ENCODE results near the gene SYTL3.

The SYTL3 gene

DNA sequence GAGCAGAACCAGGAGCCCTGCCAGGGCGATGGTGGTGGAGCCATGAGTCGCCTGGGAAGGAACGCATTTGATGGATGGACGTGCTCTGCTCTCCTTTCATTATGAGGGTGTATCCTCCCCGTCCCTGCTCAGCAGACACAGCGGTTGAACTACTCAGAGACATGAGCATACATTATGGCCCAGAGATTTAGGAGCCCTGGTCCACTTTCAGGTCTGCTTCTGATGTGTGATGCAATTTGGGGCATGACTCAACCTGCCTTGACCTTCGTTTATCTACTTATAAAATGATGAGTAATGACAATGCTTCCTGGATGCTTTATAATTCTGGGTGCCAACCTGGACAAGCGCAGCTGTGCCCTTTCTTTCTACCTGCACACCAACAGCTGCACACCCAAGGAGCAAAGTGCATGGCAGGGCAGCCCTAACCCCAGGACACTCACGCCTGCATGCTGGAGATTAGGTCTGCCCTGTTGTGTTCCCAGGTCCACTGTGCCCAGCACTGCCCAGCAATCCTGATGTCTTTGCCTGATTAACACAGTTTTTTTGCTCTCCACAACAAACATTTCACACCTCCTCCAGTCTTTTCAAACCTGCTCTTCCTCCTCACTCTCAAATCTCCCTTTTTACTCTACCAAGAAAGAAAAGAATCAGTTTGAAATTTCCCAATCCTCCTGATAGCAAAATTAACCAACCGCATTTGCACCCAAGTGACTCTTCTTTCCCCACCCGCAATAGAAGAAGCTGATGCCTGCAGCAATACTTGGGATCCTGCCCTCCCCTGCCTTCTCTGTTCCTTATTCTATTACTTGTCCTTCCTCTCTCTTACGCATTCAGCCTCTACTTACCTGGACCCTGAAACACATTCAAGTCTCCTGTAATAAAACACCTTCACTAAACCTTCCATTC, 88.1 kb downstream of the SYTL3 start:
- no peaks in the 10 kb centered on the region for H3K4me1 ChIP-seq (ENCODE audit: control insufficient read depth, insufficient read depth, low read length)
- H3K9ac ChIP-seq (ENCODE audit: low read depth, low read length) = no peak overlapping the region
- no peaks in the 10 kb centered on the region for H3K9me3 ChIP-seq (ENCODE audit: control insufficient read depth, insufficient read depth, low read length)
- no peak overlapping the region for H3K27ac ChIP-seq (ENCODE audit: low read depth, low read length)
- H3K36me3 ChIP-seq (ENCODE audit: control insufficient read depth, insufficient read depth, low read length) = no peaks in the 10 kb centered on the region
- H3K4me3 ChIP-seq (ENCODE audit: low read depth, low read length) = no peak overlapping the region
- H3K27me3 ChIP-seq (ENCODE audit: control insufficient read depth, insufficient read depth, low read length) = no peaks in the 10 kb centered on the region

DNA sequence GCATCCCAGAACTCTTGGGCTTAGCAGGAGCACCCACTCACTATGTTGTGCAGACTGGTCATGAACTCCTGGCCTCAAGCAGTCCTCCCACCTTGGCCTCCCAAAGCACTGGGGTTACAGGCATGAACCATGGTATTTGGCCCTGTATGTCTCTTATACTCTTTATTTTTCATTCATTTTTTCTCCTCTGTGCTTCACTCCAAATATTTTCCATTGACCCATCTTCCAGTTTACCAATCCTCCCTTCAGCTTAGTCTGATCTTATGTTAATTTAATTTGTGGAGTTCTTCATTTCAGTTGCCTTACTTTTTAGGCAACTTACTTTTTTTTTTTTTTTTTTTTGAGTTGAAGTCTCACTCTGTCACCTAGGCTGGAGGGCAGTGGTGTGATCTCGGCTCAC, 89.8 kb downstream of the SYTL3 start:
- Histone ChIP-seq H3K9me3 (ENCODE audit: control insufficient read depth, insufficient read depth, low read length) (no peaks in the 10 kb centered on the region), H3K9ac (ENCODE audit: low read depth, low read length) (no peak overlapping the region), H3K27ac (ENCODE audit: low read depth, low read length) (no peak overlapping the region), H3K4me3 (ENCODE audit: low read depth, low read length) (no peak overlapping the region), H3K4me1 (ENCODE audit: control insufficient read depth, insufficient read depth, low read length) (no peaks in the 10 kb centered on the region), H3K36me3 (ENCODE audit: control insufficient read depth, insufficient read depth, low read length) (no peaks in the 10 kb centered on the region), H3K27me3 (ENCODE audit: control insufficient read depth, insufficient read depth, low read length) (no peaks in the 10 kb centered on the region)

DNA sequence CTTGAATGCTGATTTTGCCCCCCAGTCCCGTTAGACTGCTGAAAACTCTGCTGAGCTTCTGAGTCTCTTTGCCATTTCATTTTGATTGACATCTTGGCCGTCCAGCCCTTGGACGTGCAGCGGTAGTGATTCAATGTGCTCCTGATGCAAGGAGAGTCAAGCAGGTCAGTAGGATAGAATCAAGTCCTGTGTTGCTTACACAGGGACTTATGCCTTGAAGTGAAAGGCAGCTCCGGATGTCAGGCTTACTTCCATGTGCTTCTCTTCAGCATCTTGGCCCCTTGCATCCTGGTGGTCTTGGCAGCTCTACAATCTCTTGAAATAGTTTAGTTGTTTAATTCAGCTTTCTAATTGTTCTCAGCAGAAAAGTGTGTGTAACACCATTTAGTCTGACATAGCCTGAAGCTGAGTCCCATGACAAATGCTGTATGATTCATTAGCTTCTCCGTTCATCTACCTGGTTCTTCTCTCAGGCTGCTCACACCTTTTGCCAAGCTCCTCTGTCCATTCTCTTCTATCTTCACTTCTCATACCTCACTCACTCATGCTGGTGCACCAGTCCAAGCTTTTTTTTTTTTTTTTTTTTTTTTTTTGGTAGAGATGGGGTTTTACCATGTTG, 93.3 kb downstream of the SYTL3 start:
- H3K36me3 ChIP-seq (ENCODE audit: control insufficient read depth, insufficient read depth, low read length) = no peaks in the 10 kb centered on the region
- no peaks in the 10 kb centered on the region for H3K27me3 ChIP-seq (ENCODE audit: control insufficient read depth, insufficient read depth, low read length)
- no peak overlapping the region for H3K4me3 ChIP-seq (ENCODE audit: low read depth, low read length)
- H3K4me1 ChIP-seq (ENCODE audit: control insufficient read depth, insufficient read depth, low read length) = no peaks in the 10 kb centered on the region
- H3K27ac ChIP-seq (ENCODE audit: low read depth, low read length) = no peak overlapping the region
- no peaks in the 10 kb centered on the region for H3K9me3 ChIP-seq (ENCODE audit: control insufficient read depth, insufficient read depth, low read length)
- no peak overlapping the region for H3K9ac ChIP-seq (ENCODE audit: low read depth, low read length)

DNA sequence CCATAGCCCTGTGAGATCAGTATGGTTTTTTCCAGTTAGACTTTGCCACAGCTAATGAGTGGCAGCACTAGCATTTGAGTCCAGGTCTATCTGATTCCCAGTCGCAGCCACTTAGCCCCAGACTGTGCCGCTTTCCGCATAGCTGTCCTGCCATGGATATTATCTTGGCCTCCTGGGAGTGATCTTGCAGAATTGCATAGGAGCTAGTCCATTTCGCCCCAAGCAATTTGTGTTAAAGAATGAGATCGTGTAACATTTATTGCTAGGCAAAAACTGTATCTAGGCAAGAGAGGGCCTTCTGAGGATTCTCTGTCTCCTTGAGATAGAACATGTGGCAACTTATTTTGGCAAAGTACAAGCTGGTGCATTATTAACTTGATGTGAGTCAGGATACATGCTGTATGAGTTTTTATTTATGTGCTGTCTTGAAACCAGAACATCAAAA, 95.2 kb downstream of the SYTL3 start:
- no peak overlapping the region for H3K4me3 ChIP-seq (ENCODE audit: low read depth, low read length)
- H3K9me3 ChIP-seq (ENCODE audit: control insufficient read depth, insufficient read depth, low read length) = no peaks in the 10 kb centered on the region
- no peaks in the 10 kb centered on the region for H3K27me3 ChIP-seq (ENCODE audit: control insufficient read depth, insufficient read depth, low read length)
- no peaks in the 10 kb centered on the region for H3K4me1 ChIP-seq (ENCODE audit: control insufficient read depth, insufficient read depth, low read length)
- H3K27ac ChIP-seq (ENCODE audit: low read depth, low read length) = no peak overlapping the region
- no peaks in the 10 kb centered on the region for H3K36me3 ChIP-seq (ENCODE audit: control insufficient read depth, insufficient read depth, low read length)
- no peak overlapping the region for H3K9ac ChIP-seq (ENCODE audit: low read depth, low read length)

DNA sequence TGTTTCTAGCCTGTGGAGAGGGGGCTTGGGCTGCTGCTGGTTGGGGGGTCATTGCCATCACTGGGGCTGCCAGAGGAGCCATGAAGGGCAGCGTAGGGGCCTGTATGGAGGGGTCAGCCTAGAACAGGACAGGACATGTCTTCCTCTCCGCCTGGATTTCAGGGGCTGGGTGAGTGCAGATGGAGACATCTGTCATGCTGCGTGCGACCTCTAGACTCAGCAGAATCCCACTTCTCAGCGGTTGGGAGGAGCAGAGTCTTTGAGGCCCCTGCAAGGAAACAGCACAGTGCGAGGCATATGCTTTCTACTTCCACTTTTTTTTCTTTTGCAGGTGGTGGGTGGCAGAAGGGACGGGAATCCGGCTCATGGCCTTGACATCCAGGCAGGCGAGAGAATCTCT, 101.4 kb downstream of the SYTL3 start:
- H3K9ac ChIP-seq (ENCODE audit: low read depth, low read length) = no peak overlapping the region
- no peaks in the 10 kb centered on the region for H3K27me3 ChIP-seq (ENCODE audit: control insufficient read depth, insufficient read depth, low read length)
- no peak overlapping the region for H3K27ac ChIP-seq (ENCODE audit: low read depth, low read length)
- no peaks in the 10 kb centered on the region for H3K36me3 ChIP-seq (ENCODE audit: control insufficient read depth, insufficient read depth, low read length)
- H3K4me3 ChIP-seq (ENCODE audit: low read depth, low read length) = no peak overlapping the region
- no peaks in the 10 kb centered on the region for H3K9me3 ChIP-seq (ENCODE audit: control insufficient read depth, insufficient read depth, low read length)
- peaks cover 5% of the 10 kb centered on the region for H3K4me1 ChIP-seq (ENCODE audit: control insufficient read depth, insufficient read depth, low read length)

DNA sequence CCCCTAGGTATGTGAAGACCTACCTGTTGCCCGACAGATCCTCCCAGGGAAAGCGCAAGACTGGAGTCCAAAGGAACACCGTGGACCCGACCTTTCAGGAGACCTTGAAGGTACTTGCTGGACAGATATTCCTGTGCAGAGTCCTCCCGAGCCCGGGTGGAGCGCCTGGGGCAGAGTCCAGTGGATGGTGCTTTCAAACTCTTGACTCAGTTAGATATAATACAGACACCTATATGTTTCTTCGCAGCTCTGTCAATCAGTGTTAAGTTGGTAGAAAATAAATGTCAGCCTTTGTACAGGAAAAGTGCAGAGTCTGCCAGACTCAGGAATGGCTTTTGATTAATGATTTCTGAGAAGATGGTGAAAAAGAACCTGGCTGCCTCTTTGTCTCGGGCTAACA, 102.1 kb downstream of the SYTL3 start:
- Histone ChIP-seq H3K9ac (ENCODE audit: low read depth, low read length) (no peak overlapping the region), H3K4me3 (ENCODE audit: low read depth, low read length) (no peak overlapping the region), H3K27me3 (ENCODE audit: control insufficient read depth, insufficient read depth, low read length) (no peaks in the 10 kb centered on the region), H3K9me3 (ENCODE audit: control insufficient read depth, insufficient read depth, low read length) (no peaks in the 10 kb centered on the region), H3K27ac (ENCODE audit: low read depth, low read length) (no peak overlapping the region), H3K36me3 (ENCODE audit: control insufficient read depth, insufficient read depth, low read length) (no peaks in the 10 kb centered on the region), H3K4me1 (ENCODE audit: control insufficient read depth, insufficient read depth, low read length) (peaks cover 5% of the 10 kb centered on the region)

DNA sequence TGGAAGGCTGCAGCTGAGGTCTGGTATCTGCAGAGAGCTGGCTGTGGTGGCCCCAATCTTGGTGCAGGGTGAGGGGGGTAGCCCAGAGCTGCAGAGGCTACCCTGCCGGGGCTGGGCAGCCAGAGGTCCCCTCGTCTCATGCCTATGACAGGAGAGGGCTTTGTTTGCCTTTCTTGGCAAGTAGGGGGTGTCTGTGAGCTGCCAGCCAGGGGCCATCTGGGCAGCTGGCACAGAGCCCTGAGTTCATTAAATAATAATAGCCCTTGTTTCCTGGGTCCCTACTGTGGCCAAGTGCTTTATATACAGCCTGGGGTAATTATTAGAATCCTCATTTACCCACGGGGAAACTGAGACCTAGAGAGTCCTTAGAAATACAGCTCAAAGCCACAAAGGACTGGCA, 102.8 kb downstream of the SYTL3 start:
- no peak overlapping the region for H3K4me3 ChIP-seq (ENCODE audit: low read depth, low read length)
- no peak overlapping the region for H3K27ac ChIP-seq (ENCODE audit: low read depth, low read length)
- no peaks in the 10 kb centered on the region for H3K9me3 ChIP-seq (ENCODE audit: control insufficient read depth, insufficient read depth, low read length)
- H3K27me3 ChIP-seq (ENCODE audit: control insufficient read depth, insufficient read depth, low read length) = no peaks in the 10 kb centered on the region
- no peaks in the 10 kb centered on the region for H3K36me3 ChIP-seq (ENCODE audit: control insufficient read depth, insufficient read depth, low read length)
- H3K9ac ChIP-seq (ENCODE audit: low read depth, low read length) = no peak overlapping the region
- H3K4me1 ChIP-seq (ENCODE audit: control insufficient read depth, insufficient read depth, low read length) = peaks cover 11% of the 10 kb centered on the region

DNA sequence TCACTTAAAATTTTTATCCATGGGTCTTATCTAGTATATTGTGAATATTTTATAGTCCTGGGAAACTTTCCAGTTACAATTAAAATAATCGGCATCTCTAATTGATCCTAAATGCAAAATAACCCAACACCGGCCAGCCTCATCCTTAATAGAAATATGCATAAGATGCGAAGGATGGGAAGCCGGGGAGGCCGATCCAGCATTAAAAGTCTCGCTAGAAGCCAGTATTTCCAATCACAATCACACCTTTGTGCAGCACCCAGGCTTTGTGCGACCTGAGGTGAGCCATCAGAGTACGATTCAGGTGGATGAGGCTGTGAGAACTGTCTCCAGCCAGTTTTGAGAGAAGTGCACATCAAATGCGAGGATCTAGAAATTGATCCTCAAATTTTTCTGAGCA, 104.0 kb downstream of the SYTL3 start:
- Histone ChIP-seq H3K4me1 (ENCODE audit: control insufficient read depth, insufficient read depth, low read length) (peaks cover 21% of the 10 kb centered on the region), H3K9ac (ENCODE audit: low read depth, low read length) (no peak overlapping the region), H3K9me3 (ENCODE audit: control insufficient read depth, insufficient read depth, low read length) (no peaks in the 10 kb centered on the region), H3K4me3 (ENCODE audit: low read depth, low read length) (no peak overlapping the region), H3K27ac (ENCODE audit: low read depth, low read length) (no peak overlapping the region), H3K36me3 (ENCODE audit: control insufficient read depth, insufficient read depth, low read length) (no peaks in the 10 kb centered on the region), H3K27me3 (ENCODE audit: control insufficient read depth, insufficient read depth, low read length) (no peaks in the 10 kb centered on the region)

DNA sequence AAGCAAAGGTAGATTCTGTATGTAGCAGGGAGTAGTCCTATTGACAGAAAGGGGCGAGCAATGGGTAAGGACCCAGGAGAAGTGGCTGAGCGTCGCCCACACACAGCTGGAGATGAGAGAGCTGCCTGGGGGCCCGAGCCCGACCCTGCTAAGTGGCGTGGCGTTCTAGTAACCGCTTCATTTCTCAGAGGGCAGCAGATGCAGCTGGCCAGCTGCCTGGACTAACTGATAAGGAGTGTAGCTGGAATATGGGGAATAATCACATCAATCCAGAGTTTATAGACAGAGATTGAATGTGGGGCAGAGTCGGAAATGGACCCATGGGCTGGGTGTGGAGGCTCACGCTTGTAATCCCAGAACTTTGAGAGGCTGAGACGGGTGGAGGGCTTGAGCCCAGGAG, 104.9 kb downstream of the SYTL3 start:
- Histone ChIP-seq H3K27ac (ENCODE audit: low read depth, low read length) (no peak overlapping the region), H3K27me3 (ENCODE audit: control insufficient read depth, insufficient read depth, low read length) (no peaks in the 10 kb centered on the region), H3K36me3 (ENCODE audit: control insufficient read depth, insufficient read depth, low read length) (no peaks in the 10 kb centered on the region), H3K4me1 (ENCODE audit: control insufficient read depth, insufficient read depth, low read length) (peaks cover 23% of the 10 kb centered on the region), H3K9ac (ENCODE audit: low read depth, low read length) (no peak overlapping the region), H3K4me3 (ENCODE audit: low read depth, low read length) (no peak overlapping the region), H3K9me3 (ENCODE audit: control insufficient read depth, insufficient read depth, low read length) (no peaks in the 10 kb centered on the region)

DNA sequence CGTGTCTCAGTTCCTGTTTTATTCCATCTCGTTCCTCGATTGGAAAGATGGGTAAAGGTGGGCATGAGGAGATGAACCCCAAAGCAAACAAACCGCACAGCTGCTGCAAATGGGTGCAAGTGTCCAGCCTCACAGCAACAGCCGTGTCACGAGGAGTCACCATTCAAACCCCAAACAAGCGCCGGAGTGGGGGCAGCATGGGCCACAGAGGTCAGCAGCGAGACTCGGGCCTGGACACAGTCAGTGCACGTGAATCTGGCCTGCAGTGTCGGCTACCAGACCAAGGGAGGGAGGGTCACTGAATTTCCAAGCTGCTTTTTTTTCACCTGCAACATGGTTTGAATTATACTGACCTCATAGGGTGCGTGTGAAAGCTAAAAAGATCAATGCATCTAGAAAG, 105.8 kb downstream of the SYTL3 start:
- H3K27me3 ChIP-seq (ENCODE audit: control insufficient read depth, insufficient read depth, low read length) = no peaks in the 10 kb centered on the region
- H3K27ac ChIP-seq (ENCODE audit: low read depth, low read length) = no peak overlapping the region
- no peak overlapping the region for H3K9ac ChIP-seq (ENCODE audit: low read depth, low read length)
- H3K9me3 ChIP-seq (ENCODE audit: control insufficient read depth, insufficient read depth, low read length) = no peaks in the 10 kb centered on the region
- peaks cover 23% of the 10 kb centered on the region for H3K4me1 ChIP-seq (ENCODE audit: control insufficient read depth, insufficient read depth, low read length)
- no peaks in the 10 kb centered on the region for H3K36me3 ChIP-seq (ENCODE audit: control insufficient read depth, insufficient read depth, low read length)
- no peak overlapping the region for H3K4me3 ChIP-seq (ENCODE audit: low read depth, low read length)

DNA sequence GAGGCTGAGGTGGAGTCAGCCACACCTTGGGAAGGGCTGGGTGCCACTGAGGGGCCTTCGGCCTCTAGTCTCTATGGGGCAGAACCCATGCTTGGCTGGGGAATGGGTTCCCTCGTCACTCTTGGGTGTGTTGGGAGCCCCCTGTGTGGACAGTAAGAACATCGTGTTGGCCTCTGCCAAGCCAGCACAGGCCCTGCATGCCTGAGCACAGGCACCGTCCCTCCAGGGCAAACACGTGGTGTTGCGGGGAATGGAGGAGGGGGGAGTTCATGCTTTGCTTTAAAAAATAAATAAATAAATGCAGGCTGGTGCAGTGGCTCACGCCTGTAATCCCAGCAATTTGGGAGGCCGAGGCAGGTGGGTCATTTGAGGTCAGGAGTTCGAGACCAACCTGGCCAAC, 106.3 kb downstream of the SYTL3 start:
- Histone ChIP-seq H3K27ac (ENCODE audit: low read depth, low read length) (no peak overlapping the region), H3K36me3 (ENCODE audit: control insufficient read depth, insufficient read depth, low read length) (no peaks in the 10 kb centered on the region), H3K27me3 (ENCODE audit: control insufficient read depth, insufficient read depth, low read length) (no peaks in the 10 kb centered on the region), H3K9ac (ENCODE audit: low read depth, low read length) (no peak overlapping the region), H3K4me3 (ENCODE audit: low read depth, low read length) (no peak overlapping the region), H3K9me3 (ENCODE audit: control insufficient read depth, insufficient read depth, low read length) (no peaks in the 10 kb centered on the region), H3K4me1 (ENCODE audit: control insufficient read depth, insufficient read depth, low read length) (peaks cover 23% of the 10 kb centered on the region)
